SK-N-SH (cell line): ENCODE measurements around the gene GPR32. TPM values are rescaled to one million over a fixed set of nuclear protein-coding genes. Genes with fewer than 3 reads are reported as not detected.

Experiments
- CTCF ChIA-PET: fragments of 300-600, 350-600 bp; formaldehyde crosslinking; extraction: SDS; loops from one replicate; lab custom pipeline; 2021; lab: Yijun Ruan, JAX
- POLR2A ChIA-PET: fragments of 350-600 bp; sonication (Branson Sonifier 250); formaldehyde crosslinking; extraction: SDS; loops from one replicate; lab custom pipeline; 2020; ENCODE audit warnings: antibody characterized with exemption, inconsistent platforms; lab: Yijun Ruan, JAX
- DNase-seq: peaks from one replicate; pipeline ENCODE4 v3.0.0; 2012
- H2AFZ ChIP-seq: fragments of 200-600 bp; sonication (generic); 2 replicates; pipeline ENCODE4 v1.8.1; 2016; ENCODE audit warnings: antibody characterized with exemption, mild to moderate bottlenecking, low read depth
- H3F3A ChIP-seq: fragments of 200-600 bp; sonication (generic); replicated peaks from 2 replicates; pipeline ENCODE3; 2016; ENCODE audit warnings: antibody characterized with exemption, mild to moderate bottlenecking; ENCODE audit not compliant: insufficient read depth
- H3K27ac ChIP-seq, 2 experiments: fragments of 200-500 bp in 1 of 2; fragments of 200-600 bp in 1 of 2; sonication (Bioruptor generic) in 1 of 2; sonication (generic), shearing (Covaris generic) in 1 of 2; 2 replicates each; pipeline versions ENCODE4 v1.5.1 to v1.6.1; 2014 to 2016; ENCODE audit warnings: low read depth in 2 of 2, inconsistent platforms in 1 of 2, low read length in 1 of 2, mild to moderate bottlenecking in 1 of 2, mixed read lengths in 1 of 2
- H3K27me3 ChIP-seq: fragments of 200-600 bp; sonication (generic), shearing (Covaris generic); 2 replicates; pipeline ENCODE4 v1.6.1; 2016; ENCODE audit warnings: mixed run types; ENCODE audit not compliant: insufficient read depth
- H3K36me3 ChIP-seq, 2 experiments: fragments of 200-500 bp in 1 of 2; fragments of 200-600 bp in 1 of 2; sonication (Bioruptor generic) in 1 of 2; sonication (generic) in 1 of 2; replicated peaks in 1 of 2; 2 replicates each; pipeline versions ENCODE3 to v1.5.1; 2014 to 2016; ENCODE audit warnings: low read length in 1 of 2, mild to moderate bottlenecking in 1 of 2; ENCODE audit not compliant: insufficient read depth in 2 of 2, control insufficient read depth in 1 of 2
- H3K4me1 ChIP-seq, 2 experiments: fragments of 200-500 bp in 1 of 2; fragments of 200-600 bp in 1 of 2; sonication (Bioruptor generic) in 1 of 2; sonication (generic), shearing (Covaris generic) in 1 of 2; 2 replicates each; pipeline versions ENCODE4 v1.5.1 to v1.6.1; 2014 to 2016; ENCODE audit warnings: low read depth in 1 of 2, low read length in 1 of 2, mixed run types in 1 of 2; ENCODE audit not compliant: insufficient read depth in 2 of 2, control insufficient read depth in 1 of 2
- H3K4me2 ChIP-seq: fragments of 200-600 bp; sonication (generic), shearing (Covaris generic); 2 replicates; pipeline ENCODE4 v1.6.1; 2017; ENCODE audit warnings: mixed run types
- H3K4me3 ChIP-seq, 2 experiments: fragments of 200-500 bp in 1 of 2; fragments of 200-600 bp in 1 of 2; sonication (Bioruptor generic) in 1 of 2; sonication (generic), shearing (Covaris generic) in 1 of 2; 2 replicates each; pipeline versions ENCODE4 v1.5.1 to v1.8.1; 2014 to 2016; ENCODE audit warnings: low read depth in 2 of 2, inconsistent platforms in 1 of 2, low read length in 1 of 2, mild to moderate bottlenecking in 1 of 2, mixed read lengths in 1 of 2, moderate library complexity in 1 of 2
- H3K79me2 ChIP-seq: fragments of 200-600 bp; sonication (generic); 2 replicates; pipeline ENCODE4 v1.8.1; 2017; ENCODE audit warnings: mild to moderate bottlenecking; ENCODE audit not compliant: insufficient read depth
- H3K9ac ChIP-seq: fragments of 200-600 bp; sonication (generic); 2 replicates; pipeline ENCODE4 v1.6.1; 2017; ENCODE audit warnings: mixed run types
- H3K9me2 ChIP-seq: fragments of 200-600 bp; sonication (generic); 2 replicates; pipeline ENCODE4 v1.6.1; 2017; ENCODE audit warnings: mixed run types
- H3K9me3 ChIP-seq: fragments of 200-600 bp; sonication (generic); 2 replicates; pipeline ENCODE4 v1.6.1; 2017; ENCODE audit warnings: mixed run types, mild to moderate bottlenecking, moderate library complexity
- H4K20me1 ChIP-seq: fragments of 200-600 bp; sonication (generic); 2 replicates; pipeline ENCODE4 v1.6.1; 2017; ENCODE audit warnings: mild to moderate bottlenecking, mixed run types; ENCODE audit not compliant: insufficient read depth
- ELF1 ChIP-seq: IDR thresholded peaks from 2 replicates; pipeline ENCODE4 v1.4.0; 2012
- EP300 ChIP-seq, 2 experiments: IDR thresholded peaks; 2 replicates each; pipeline versions ENCODE4 v1.4.0 to v1.6.1; 2012; ENCODE audit warnings: borderline replicate concordance in 1 of 2, low read depth in 1 of 2, low read length in 1 of 2
- FOXJ3 ChIP-seq: sonication (generic); formaldehyde crosslinking; IDR thresholded peaks from 2 replicates; pipeline ENCODE4 v1.5.1; 2020; ENCODE audit warnings: mild to moderate bottlenecking, missing genetic modification reagents
- GATA2 ChIP-seq: sonication (generic); formaldehyde crosslinking; IDR thresholded peaks from 2 replicates; pipeline ENCODE4 v1.5.0; 2020; ENCODE audit warnings: mild to moderate bottlenecking, missing genetic modification reagents
- IRF3 ChIP-seq: fragments of 150-350 bp; IDR thresholded peaks from 2 replicates; pipeline ENCODE4 v1.6.1; 2016; ENCODE audit warnings: mild to moderate bottlenecking, low read depth, low read length
- MAX ChIP-seq: IDR thresholded peaks from 2 replicates; pipeline ENCODE4 v1.4.0; 2012; ENCODE audit warnings: low read depth
- MEF2A ChIP-seq: IDR thresholded peaks from 2 replicates; pipeline ENCODE4 v1.4.0; 2012; ENCODE audit warnings: low read depth, borderline replicate concordance
- MXI1 ChIP-seq: IDR thresholded peaks from 2 replicates; pipeline ENCODE4 v1.6.1; 2012; ENCODE audit warnings: mild to moderate bottlenecking, low read depth, low read length, improper control_type of control experiment
- NRF1 ChIP-seq: IDR thresholded peaks from 2 replicates; pipeline ENCODE4 v1.6.1; 2012; ENCODE audit warnings: low read depth, mild to moderate bottlenecking, low read length
- PBX3 ChIP-seq: IDR thresholded peaks from 2 replicates; pipeline ENCODE4; 2012
- REST ChIP-seq: IDR thresholded peaks from 2 replicates; pipeline ENCODE4 v1.6.1; 2012; ENCODE audit warnings: mild to moderate bottlenecking, low read depth, low read length, moderate library complexity
- SIN3A ChIP-seq: IDR thresholded peaks from 2 replicates; pipeline ENCODE4 v1.6.1; 2012; ENCODE audit warnings: low read depth, mild to moderate bottlenecking, low read length, moderate library complexity, borderline replicate concordance
- USF2 ChIP-seq: fragments of 150-350 bp; IDR thresholded peaks from 2 replicates; pipeline ENCODE4 v1.6.1; 2017; ENCODE audit warnings: antibody characterized with exemption, low read length, low read depth, borderline replicate concordance
- ZBTB33 ChIP-seq: IDR thresholded peaks from 2 replicates; pipeline ENCODE4 v1.4.0; 2012; ENCODE audit warnings: low read depth, borderline replicate concordance
- WGBS: methylation state at CpG from one replicate; pipeline ENCODE4 v1.1.6; 2017; ENCODE audit warnings: low lambda C conversion rate; 5-methylcytosine and 5-hydroxymethylcytosine counted together
- polyA plus RNA-seq, 3 experiments: library from polyadenylated mRNA; depleted of rRNA; stranded (reverse); fragments of >200 nt; gene quantifications; 2 replicates each; pipeline ENCODE4 v1.2.3, GENCODE V29; 2012

The GPR32 gene
- polyA plus RNA-seq, 1 of the 3 experiments (the other 2 are of a cell fraction): not detected

- H3K27me3 ChIP-seq: no peaks in the 10 kb centered on the region
- peaks cover 4% of the 10 kb centered on the region for H3F3A ChIP-seq
- WGBS: 76% methylated on average over 11 of the region's 13 CpGs
- no peaks in the 10 kb centered on the region; a peak in 1 of 4 replicates for H3K4me1 ChIP-seq
- no peak overlapping the region for H2AFZ ChIP-seq
- H3K4me3 ChIP-seq: no peak overlapping the region
- no peaks in the 10 kb centered on the region for H3K9me2 ChIP-seq
- no peak overlapping the region for H3K9ac ChIP-seq
- H3K4me2 ChIP-seq: no peak overlapping the region
- peaks cover 21% of the 10 kb centered on the region; the same call in 1 of the 2 replicates for H4K20me1 ChIP-seq
- no peaks in the 10 kb centered on the region for H3K9me3 ChIP-seq
- ChIA-PET POLR2A (interaction anchor here (0.9 to 2.2 kb wide), 4 partner anchors 8 to 129 kb away, joined by 3 to 5 read pairs (median 4); no protein-coding TSS in a partner anchor), CTCF (interaction anchor here (0.8 to 3.8 kb wide), 5 partner anchors 10 to 236 kb away, joined by 3 to 27 read pairs (median 3); no protein-coding TSS in a partner anchor)
- no peak overlapping the region for H3K27ac ChIP-seq
- DNase-seq: peak; percentile 30
- TF ChIP-seq MEF2A (no peak), ELF1 (no peak), MXI1 (no peak), GATA2 (no peak), PBX3 (no peak), MAX (no peak), USF2 (no peak)
- no peaks in the 10 kb centered on the region for H3K79me2 ChIP-seq
- H3K36me3 ChIP-seq: peaks cover 0 to 3% of the 10 kb centered on the region in 2 experiments
Observed at GRCh38 chr19:50792272-50793250, 22.3 kb downstream of the GPR32 start.

- H4K20me1 ChIP-seq: peaks cover 31% of the 10 kb centered on the region; the same call in 1 of the 2 replicates
- no peaks in the 10 kb centered on the region for H3K27me3 ChIP-seq
- H3K36me3 ChIP-seq: peaks cover 0 to 13% of the 10 kb centered on the region in 2 experiments
- POLR2A ChIA-PET: interaction anchor here (1.1 to 2.2 kb wide), 2 partner anchors 10 to 128 kb away, joined by 4 to 5 read pairs; no protein-coding TSS in a partner anchor
- H2AFZ ChIP-seq: no peak overlapping the region
- H3K4me1 ChIP-seq: no peaks in the 10 kb centered on the region; a peak in 1 of 4 replicates
- H3K4me2 ChIP-seq: no peak overlapping the region
- CTCF ChIA-PET: interaction anchor here (0.6 to 3.8 kb wide), 3 partner anchors 11 to 376 kb away, joined by 4 to 27 read pairs (median 4); no protein-coding TSS in a partner anchor
- no peak overlapping the region for H3K4me3 ChIP-seq
- no peaks in the 10 kb centered on the region for H3K9me2 ChIP-seq
- peak; percentile 44 for DNase-seq
- WGBS: 28% methylated on average over 4 of the region's 11 CpGs
- H3K9ac ChIP-seq: no peak overlapping the region
- H3K9me3 ChIP-seq: no peaks in the 10 kb centered on the region
- no peaks in the 10 kb centered on the region for H3K79me2 ChIP-seq
- peaks cover 4% of the 10 kb centered on the region for H3F3A ChIP-seq
- no peak overlapping the region for H3K27ac ChIP-seq
- no peak for TF ChIP-seq ZBTB33
- TF ChIP-seq SIN3A: no peak
- no peak for TF ChIP-seq MEF2A
- no peak for TF ChIP-seq NRF1
- no peak for TF ChIP-seq FOXJ3 (CRISPR knock-in tag)
- no peak for TF ChIP-seq REST
- no peak for TF ChIP-seq EP300 (IDR thresholded peaks at IDR 0.05; ENCODE audit: borderline replicate concordance in 1 of 2, low read depth in 1 of 2, low read length in 1 of 2)
- no peak for TF ChIP-seq ELF1
- no peak for TF ChIP-seq IRF3
Observed at GRCh38 chr19:50793558-50794065, 23.3 kb downstream of the GPR32 start.
